Calu3 (cell line): ENCODE measurements around the gene CD74. TPM values are rescaled to one million over a fixed set of nuclear protein-coding genes. Genes with fewer than 3 reads are reported as not detected.

Experiments used
- BruUV-seq: library from RNA; stranded (reverse); fragments of 400-500 nt; replicated peaks from 2 replicates; lab custom pipeline; 2021; lab: Mats Ljungman, UMichigan
- CTCF ChIA-PET: fragments of 300-600 bp; sonication (Branson Sonifier 250); formaldehyde crosslinking; loops from one replicate; lab custom pipeline; 2022; ENCODE audit warnings: antibody characterized with exemption; lab: Charles Lee
- DNase-seq: peaks from one replicate; pipeline ENCODE4 v3.0.0; 2022
- H3K27ac Mint-ChIP-seq: one replicate; pipeline ENCODE4 v1.8.0; 2022; ENCODE audit warnings: mixed read lengths; ENCODE audit not compliant: unreplicated experiment
- H3K27me3 Mint-ChIP-seq: one replicate; pipeline ENCODE4 v1.8.0; 2022; ENCODE audit warnings: mixed read lengths; ENCODE audit not compliant: unreplicated experiment
- H3K36me3 Mint-ChIP-seq: one replicate; pipeline ENCODE4 v1.8.0; 2022; ENCODE audit warnings: mild to moderate bottlenecking, moderate library complexity, mixed read lengths; ENCODE audit not compliant: insufficient read depth, unreplicated experiment
- H3K4me1 Mint-ChIP-seq: one replicate; pipeline ENCODE4 v1.8.0; 2022; ENCODE audit warnings: mild to moderate bottlenecking, low read depth, mixed read lengths; ENCODE audit not compliant: unreplicated experiment
- H3K4me3 Mint-ChIP-seq: one replicate; pipeline ENCODE4 v1.8.0; 2022; ENCODE audit warnings: mild to moderate bottlenecking, low read depth, moderate library complexity, mixed read lengths; ENCODE audit not compliant: unreplicated experiment
- H3K9me3 Mint-ChIP-seq: one replicate; pipeline ENCODE4 v1.8.0; 2022; ENCODE audit warnings: low read depth, mixed read lengths; ENCODE audit not compliant: unreplicated experiment
- intact Hi-C: fragments of 100-400 bp; cut with micrococcal nuclease; formaldehyde crosslinking; loops from one replicate; pipeline ENCODE4 v1.10.0; 2022; ENCODE audit not compliant: unreplicated experiment
- total RNA-seq: library from RNA; stranded (reverse); gene quantifications from 2 replicates; pipeline ENCODE4 v1.2.3, GENCODE V29; 2022
- TF ChIP-seq, protein P1 (sequence below): fragments of 200-600 bp; IDR thresholded peaks from one replicate; pipeline ENCODE4 v1.8.0; 2022; ENCODE audit warnings: antibody characterized with exemption; ENCODE audit not compliant: unreplicated experiment

The CD74 gene
- total RNA-seq, 1 experiment from 2014 or later = 1,091 TPM

DNA sequence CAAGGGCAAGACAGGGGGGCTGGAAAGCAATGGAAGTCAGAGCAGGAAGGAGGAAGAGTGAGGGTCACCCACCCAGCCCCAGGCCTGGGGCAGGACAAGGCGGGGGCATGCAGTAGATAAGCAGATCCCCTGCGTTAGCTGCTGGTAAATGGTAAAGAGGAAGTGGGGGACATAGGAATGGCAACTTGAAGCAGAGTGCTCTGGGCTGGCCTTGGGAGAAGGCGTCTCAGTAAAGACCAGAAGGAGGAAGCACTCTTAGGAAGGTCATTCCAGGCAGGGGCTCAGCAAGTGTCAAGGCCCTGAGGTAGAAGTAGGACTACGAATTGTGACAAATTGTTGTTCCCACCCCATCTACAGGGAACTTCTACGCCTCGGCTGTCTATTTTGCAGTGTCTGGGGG lies 40.1 kb downstream of the CD74 start:
- peaks cover 69% of the 10 kb centered on the region for H3K36me3 Mint-ChIP-seq
- no peaks in the 10 kb centered on the region for H3K27me3 Mint-ChIP-seq
- no peak for DNase-seq
- H3K9me3 Mint-ChIP-seq = no peaks in the 10 kb centered on the region
- TF ChIP-seq, protein P1, sequence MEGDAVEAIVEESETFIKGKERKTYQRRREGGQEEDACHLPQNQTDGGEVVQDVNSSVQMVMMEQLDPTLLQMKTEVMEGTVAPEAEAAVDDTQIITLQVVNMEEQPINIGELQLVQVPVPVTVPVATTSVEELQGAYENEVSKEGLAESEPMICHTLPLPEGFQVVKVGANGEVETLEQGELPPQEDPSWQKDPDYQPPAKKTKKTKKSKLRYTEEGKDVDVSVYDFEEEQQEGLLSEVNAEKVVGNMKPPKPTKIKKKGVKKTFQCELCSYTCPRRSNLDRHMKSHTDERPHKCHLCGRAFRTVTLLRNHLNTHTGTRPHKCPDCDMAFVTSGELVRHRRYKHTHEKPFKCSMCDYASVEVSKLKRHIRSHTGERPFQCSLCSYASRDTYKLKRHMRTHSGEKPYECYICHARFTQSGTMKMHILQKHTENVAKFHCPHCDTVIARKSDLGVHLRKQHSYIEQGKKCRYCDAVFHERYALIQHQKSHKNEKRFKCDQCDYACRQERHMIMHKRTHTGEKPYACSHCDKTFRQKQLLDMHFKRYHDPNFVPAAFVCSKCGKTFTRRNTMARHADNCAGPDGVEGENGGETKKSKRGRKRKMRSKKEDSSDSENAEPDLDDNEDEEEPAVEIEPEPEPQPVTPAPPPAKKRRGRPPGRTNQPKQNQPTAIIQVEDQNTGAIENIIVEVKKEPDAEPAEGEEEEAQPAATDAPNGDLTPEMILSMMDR = no peak
- BruUV-seq = no TSS peak
- no peaks in the 10 kb centered on the region for H3K4me1 Mint-ChIP-seq
- intact Hi-C loops = no loop called here
- CTCF ChIA-PET = interaction anchor here (0.6 kb wide), 1 partner anchor 26 kb away, joined by 4 read pairs; no protein-coding TSS in a partner anchor
- H3K27ac Mint-ChIP-seq = no peak overlapping the region
- H3K4me3 Mint-ChIP-seq = no peak overlapping the region

DNA sequence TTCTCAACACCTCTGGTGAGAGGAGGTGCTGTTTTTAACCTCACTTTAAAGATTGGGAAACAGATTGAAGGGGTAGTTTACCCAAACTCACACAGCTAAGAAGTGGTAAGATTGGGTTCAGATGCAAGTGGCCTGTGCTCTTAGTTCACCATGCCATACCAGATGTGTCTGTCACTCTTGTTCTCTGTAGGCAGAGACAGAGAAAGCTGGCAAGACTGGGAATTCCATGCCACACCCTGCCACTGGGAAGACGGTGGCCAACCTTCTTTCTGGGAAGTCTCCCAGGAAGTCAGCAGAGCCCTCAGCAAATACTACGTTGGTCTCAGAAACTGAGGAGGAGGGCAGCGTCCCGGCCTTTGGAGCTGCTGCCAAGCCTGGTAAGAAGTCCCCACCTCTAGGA lies 44.2 kb downstream of the CD74 start:
- CTCF ChIA-PET = no interaction called here

DNA sequence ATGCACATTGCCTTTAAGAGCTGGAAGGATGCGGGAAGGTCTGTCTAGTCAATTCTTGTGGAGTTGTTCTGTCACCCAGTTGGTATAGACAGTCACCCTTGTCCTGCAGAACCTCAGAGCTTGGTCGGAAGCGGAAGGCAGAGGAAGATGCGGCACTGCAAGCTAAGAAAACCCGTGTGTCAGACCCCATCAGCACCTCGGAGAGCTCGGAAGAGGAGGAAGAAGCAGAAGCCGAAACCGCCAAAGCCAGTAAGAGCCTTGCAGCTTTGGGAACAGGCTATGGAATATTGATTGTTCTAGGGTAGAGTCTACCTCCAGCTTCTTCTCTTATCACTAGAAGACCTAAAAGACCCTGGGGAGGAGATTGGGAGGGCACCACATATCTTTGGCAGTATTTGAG lies 48.7 kb downstream of the CD74 start:
- H3K4me3 Mint-ChIP-seq = no peak overlapping the region
- H3K9me3 Mint-ChIP-seq = no peaks in the 10 kb centered on the region
- BruUV-seq = no TSS peak
- no peak for DNase-seq
- peaks cover 23% of the 10 kb centered on the region for H3K4me1 Mint-ChIP-seq
- TF ChIP-seq, protein P1 = no peak
- intact Hi-C loops = no loop called here
- H3K36me3 Mint-ChIP-seq = peaks cover 43% of the 10 kb centered on the region
- H3K27me3 Mint-ChIP-seq = no peaks in the 10 kb centered on the region
- no peak overlapping the region for H3K27ac Mint-ChIP-seq
- CTCF ChIA-PET = interaction anchor here (0.7 kb wide), 1 partner anchor 357 kb away, joined by 3 read pairs; no protein-coding TSS in a partner anchor

More for the DNA sequence above, 44.2 kb downstream of the CD74 start:
- Mint-ChIP-seq H3K9me3 (no peaks in the 10 kb centered on the region), H3K36me3 (peaks cover 56% of the 10 kb centered on the region), H3K27ac (no peak overlapping the region), H3K4me1 (no peaks in the 10 kb centered on the region), H3K27me3 (no peaks in the 10 kb centered on the region), H3K4me3 (no peak overlapping the region)
- intact Hi-C loops = no loop called here
- DNase-seq = no peak
- TF ChIP-seq, protein P1 = no peak
- BruUV-seq = no TSS peak

DNA sequence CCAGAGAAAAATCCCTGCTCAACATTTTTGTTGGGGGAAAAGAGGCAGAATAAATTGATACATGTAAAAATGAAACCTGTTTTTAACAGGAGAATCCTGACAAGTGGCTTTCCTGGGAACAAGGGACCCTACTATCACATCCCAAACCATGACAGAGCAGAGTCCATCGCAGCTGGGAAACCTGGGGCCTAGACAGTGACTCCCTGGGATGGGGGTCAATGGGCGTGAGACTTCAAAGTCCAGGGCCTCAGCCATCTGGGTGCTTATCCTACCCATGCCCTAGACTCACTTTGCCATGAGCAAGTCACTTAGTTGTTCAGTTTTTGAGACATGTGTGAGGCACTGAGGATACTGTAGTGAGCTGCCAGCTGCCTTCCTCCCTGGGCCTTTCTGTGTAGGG lies 49.5 kb downstream of the CD74 start:
- intact Hi-C loops = no loop called here

More for the DNA sequence above, 49.5 kb downstream of the CD74 start:
- Mint-ChIP-seq H3K36me3 (peaks cover 49% of the 10 kb centered on the region), H3K4me3 (no peak overlapping the region), H3K9me3 (no peaks in the 10 kb centered on the region), H3K27ac (no peak overlapping the region), H3K27me3 (no peaks in the 10 kb centered on the region), H3K4me1 (peaks cover 23% of the 10 kb centered on the region)
- BruUV-seq = no TSS peak
- DNase-seq = no peak
- CTCF ChIA-PET = no interaction called here
- TF ChIP-seq, protein P1 = no peak
